Parathyroid adenoma (tissue), 2 donors: Measurements from ENCODE around the gene TGFBR2.

Experiments
- H2AFZ ChIP-seq: fragments of 300-600 bp; sonication (generic); one replicate; pipeline ENCODE4 v1.7.0; 2017; ENCODE audit warnings: antibody characterized with exemption, mild to moderate bottlenecking
- H3K27ac ChIP-seq: fragments of 300-600 bp; sonication (generic); one replicate; pipeline ENCODE4 v1.7.0; 2017
- H3K27me3 ChIP-seq: fragments of 300-600 bp; sonication (generic); one replicate; pipeline ENCODE4 v1.7.0; 2017; ENCODE audit warnings: low read length; ENCODE audit not compliant: control insufficient read depth, insufficient read depth
- H3K36me3 ChIP-seq: fragments of 300-600 bp; sonication (generic); one replicate; pipeline ENCODE4 v1.7.0; 2017; ENCODE audit warnings: low read length; ENCODE audit not compliant: control insufficient read depth, insufficient read depth
- H3K4me1 ChIP-seq: fragments of 300-600 bp; sonication (generic); one replicate; pipeline ENCODE4 v1.7.0; 2017; ENCODE audit warnings: control low read depth
- H3K4me2 ChIP-seq: fragments of 300-600 bp; sonication (generic); one replicate; pipeline ENCODE4 v1.7.0; 2017; ENCODE audit warnings: low read length
- H3K4me3 ChIP-seq: fragments of 300-600 bp; sonication (generic); one replicate; pipeline ENCODE4 v1.7.0; 2017; ENCODE audit warnings: low read depth, low read length
- H3K79me2 ChIP-seq: fragments of 300-600 bp; sonication (generic); one replicate; pipeline ENCODE4 v1.7.0; 2017; ENCODE audit warnings: control low read depth
- H3K9ac ChIP-seq: fragments of 300-600 bp; sonication (generic); one replicate; pipeline ENCODE4 v1.7.0; 2017; ENCODE audit warnings: mild to moderate bottlenecking
- H3K9me3 ChIP-seq: fragments of 300-600 bp; sonication (generic); one replicate; pipeline ENCODE4 v1.7.0; 2017; ENCODE audit warnings: low read length; ENCODE audit not compliant: control insufficient read depth
- CTCF ChIP-seq: fragments of 300-600 bp; sonication (generic); IDR thresholded peaks from one replicate; pipeline ENCODE4 v1.7.0; 2017; ENCODE audit warnings: antibody characterized with exemption, mild to moderate bottlenecking
- donor health status: primary hyperparathyroidism.

Gene TGFBR2

GRCh38 chr3:30628901-30629590 lies 22.6 kb downstream of the TGFBR2 start:
- Histone ChIP-seq H2AFZ (no peak overlapping the region), H3K9me3 (no peaks in the 10 kb centered on the region), H3K27ac (no peak overlapping the region), H3K4me2 (no peak overlapping the region), H3K27me3 (no peaks in the 10 kb centered on the region), H3K36me3 (no peaks in the 10 kb centered on the region), H3K4me3 (no peak overlapping the region), H3K4me1 (no peaks in the 10 kb centered on the region), H3K79me2 (no peaks in the 10 kb centered on the region), H3K9ac (no peak overlapping the region)
- no peak for TF ChIP-seq CTCF

DNA sequence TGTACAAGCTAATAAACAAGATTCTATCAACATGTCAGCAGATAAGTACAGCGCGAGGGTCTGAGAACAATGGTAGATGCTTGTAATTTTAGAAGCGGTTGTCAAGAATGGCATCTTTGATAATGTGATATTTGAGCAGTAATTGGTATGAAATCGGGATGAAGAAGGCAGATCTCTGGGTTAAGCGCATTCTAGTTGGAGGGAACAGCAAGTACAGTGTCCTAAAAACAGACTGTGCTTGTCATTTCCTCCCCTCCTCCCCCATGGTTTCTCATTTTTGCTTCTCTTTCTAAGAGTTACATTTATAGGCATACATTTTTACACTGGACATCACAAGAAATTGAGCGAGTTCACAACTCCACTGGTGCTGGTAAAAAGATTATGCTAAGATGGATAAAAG lies 23.3 kb downstream of the TGFBR2 start:
- Histone ChIP-seq H3K9ac (no peak overlapping the region), H3K79me2 (no peaks in the 10 kb centered on the region), H3K4me1 (no peaks in the 10 kb centered on the region), H3K36me3 (no peaks in the 10 kb centered on the region), H3K4me2 (no peak overlapping the region), H3K4me3 (no peak overlapping the region), H3K27ac (peak overlapping the region; percentile 37), H3K27me3 (no peaks in the 10 kb centered on the region), H3K9me3 (no peaks in the 10 kb centered on the region), H2AFZ (no peak overlapping the region)
- TF ChIP-seq CTCF = no peak

- no peaks in the 10 kb centered on the region for H3K36me3 ChIP-seq
- no peaks in the 10 kb centered on the region for H3K9me3 ChIP-seq
- no peak overlapping the region for H2AFZ ChIP-seq
- no peak overlapping the region for H3K4me2 ChIP-seq
- no peaks in the 10 kb centered on the region for H3K4me1 ChIP-seq
- H3K27ac ChIP-seq = peak overlapping the region; percentile 37
- no peak overlapping the region for H3K9ac ChIP-seq
- H3K4me3 ChIP-seq = no peak overlapping the region
- no peak for TF ChIP-seq CTCF
- H3K79me2 ChIP-seq = no peaks in the 10 kb centered on the region
- H3K27me3 ChIP-seq = no peaks in the 10 kb centered on the region
These were observed 24.0 kb downstream of the TGFBR2 start for GRCh38 chr3:30630238-30631030.

- no peak overlapping the region for H3K27ac ChIP-seq
These were observed 25.0 kb downstream of the TGFBR2 start for GRCh38 chr3:30631243-30631904.

More at GRCh38 chr3:30631243-30631904, 25.0 kb downstream of the TGFBR2 start:
- H3K9ac ChIP-seq = no peak overlapping the region
- no peak overlapping the region for H3K4me3 ChIP-seq
- H3K4me1 ChIP-seq = no peaks in the 10 kb centered on the region
- H3K9me3 ChIP-seq = no peaks in the 10 kb centered on the region
- H3K4me2 ChIP-seq = no peak overlapping the region
- no peaks in the 10 kb centered on the region for H3K27me3 ChIP-seq
- H2AFZ ChIP-seq = no peak overlapping the region
- no peaks in the 10 kb centered on the region for H3K36me3 ChIP-seq
- no peak for TF ChIP-seq CTCF
- H3K79me2 ChIP-seq = no peaks in the 10 kb centered on the region
